ENCODE measurements around the gene NDUFA5.
"Not testable (repeated sequence)": the region's sequence is repeated elsewhere in the genome, so short reads cannot be mapped to it uniquely, and the experiment has no call there.

NDUFA5 gene

DNA sequence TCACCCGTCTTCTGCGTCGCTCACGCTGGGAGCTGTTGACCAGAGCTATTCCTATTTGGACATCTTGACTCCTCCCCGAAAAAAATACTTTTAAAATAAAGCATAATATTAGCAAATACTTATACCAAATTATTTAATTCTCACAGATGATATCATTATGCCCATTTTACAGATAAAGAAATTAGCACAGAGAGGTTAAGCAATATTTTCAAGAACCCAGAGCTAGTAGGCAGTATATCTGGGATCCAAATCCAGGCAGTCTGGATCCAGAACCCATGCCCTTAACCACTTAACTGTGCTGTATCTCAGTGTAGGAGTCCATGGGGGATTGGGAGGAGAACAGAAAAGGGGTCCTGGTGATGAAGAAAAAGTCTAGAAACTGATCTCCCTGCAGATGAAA, 29.4 kb downstream of the NDUFA5 start:
- Histone ChIP-seq H3K27ac (no peak overlapping the region), H3K4me3 (no peak overlapping the region)

DNA sequence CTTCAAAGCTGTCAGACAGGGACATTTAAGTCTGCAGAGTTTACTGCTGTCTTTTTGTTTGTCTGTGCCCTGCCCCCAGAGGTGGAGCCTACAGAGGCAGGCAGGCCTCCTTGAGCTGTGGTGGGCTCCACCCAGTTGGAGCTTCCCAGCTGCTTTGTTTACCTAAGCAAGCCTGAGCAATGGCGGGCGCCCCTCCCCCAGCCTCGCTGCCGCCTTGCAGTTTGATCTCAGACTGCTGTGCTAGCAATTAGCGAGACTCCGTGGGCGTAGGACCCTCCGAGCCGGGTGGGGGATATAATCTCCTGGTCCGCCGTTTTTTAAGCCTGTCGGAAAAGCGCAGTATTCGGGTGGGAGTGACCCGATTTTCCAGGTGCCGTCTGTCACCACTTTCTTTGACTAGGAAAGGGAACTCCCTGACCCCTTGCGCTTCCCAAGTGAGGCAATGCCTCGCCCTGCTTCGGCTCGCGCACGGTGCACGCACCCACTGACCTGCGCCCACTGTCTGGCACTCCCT, 29.8 kb downstream of the NDUFA5 start:
- not testable (repeated sequence) for H3K27ac ChIP-seq, H3K4me3 ChIP-seq

GRCh38 chr7:123526533-123526932, 31.1 kb downstream of the NDUFA5 start:
- H3K27ac ChIP-seq, H3K4me3 ChIP-seq: not testable (repeated sequence)

DNA sequence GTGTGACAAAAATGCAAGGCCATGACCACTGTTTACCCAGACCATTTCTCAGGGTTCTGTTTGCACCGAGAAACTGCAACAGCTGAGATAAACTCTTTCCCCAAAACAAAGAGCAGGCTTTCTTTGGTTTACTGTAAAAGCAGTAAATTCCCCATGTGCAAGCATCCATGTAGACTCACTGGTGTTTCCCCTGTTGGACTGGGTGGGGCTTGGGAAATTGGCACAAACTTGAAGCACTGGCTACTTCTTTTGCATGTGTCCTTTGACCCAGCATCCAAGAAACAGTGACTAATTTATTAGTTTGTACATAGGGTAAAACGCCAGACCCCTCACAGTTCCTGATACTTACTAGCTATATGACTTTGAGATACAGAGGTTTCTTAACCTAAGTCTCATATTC, 35.6 kb downstream of the NDUFA5 start:
- H3K27ac ChIP-seq: no peak overlapping the region

DNA sequence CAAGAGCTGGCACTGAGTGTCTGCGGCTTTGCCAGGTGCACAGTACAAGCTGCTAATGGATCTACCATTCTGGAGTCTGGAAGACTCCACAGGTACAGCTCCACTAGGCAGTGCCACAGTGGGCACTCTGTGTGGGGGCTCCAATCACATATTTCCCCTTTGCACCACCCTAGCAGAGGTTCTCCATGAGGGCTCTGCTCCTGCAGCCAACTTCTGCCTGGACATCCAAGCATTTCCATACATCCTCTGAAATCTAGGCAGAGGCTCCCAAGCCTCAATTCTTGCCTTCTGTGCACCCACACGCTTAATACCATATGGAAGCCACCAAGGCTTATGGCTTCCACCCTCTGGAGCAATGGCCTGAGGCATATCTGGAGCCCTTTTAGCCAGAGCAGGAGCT, 52.4 kb downstream of the NDUFA5 start:
- no peak overlapping the region for H3K27ac ChIP-seq
- H3K4me3 ChIP-seq: no peak overlapping the region

More for the DNA sequence above, 35.6 kb downstream of the NDUFA5 start:
- H3K4me3 ChIP-seq: no peak overlapping the region

- Histone ChIP-seq H3K27ac (no peak overlapping the region), H3K4me3 (no peak overlapping the region)
These were observed 55.4 kb downstream of the NDUFA5 start for GRCh38 chr7:123502201-123502600.

- H3K4me3 ChIP-seq: no peak overlapping the region
- no peak overlapping the region for H3K27ac ChIP-seq
These were observed 56.6 kb downstream of the NDUFA5 start for GRCh38 chr7:123500878-123501489.

DNA sequence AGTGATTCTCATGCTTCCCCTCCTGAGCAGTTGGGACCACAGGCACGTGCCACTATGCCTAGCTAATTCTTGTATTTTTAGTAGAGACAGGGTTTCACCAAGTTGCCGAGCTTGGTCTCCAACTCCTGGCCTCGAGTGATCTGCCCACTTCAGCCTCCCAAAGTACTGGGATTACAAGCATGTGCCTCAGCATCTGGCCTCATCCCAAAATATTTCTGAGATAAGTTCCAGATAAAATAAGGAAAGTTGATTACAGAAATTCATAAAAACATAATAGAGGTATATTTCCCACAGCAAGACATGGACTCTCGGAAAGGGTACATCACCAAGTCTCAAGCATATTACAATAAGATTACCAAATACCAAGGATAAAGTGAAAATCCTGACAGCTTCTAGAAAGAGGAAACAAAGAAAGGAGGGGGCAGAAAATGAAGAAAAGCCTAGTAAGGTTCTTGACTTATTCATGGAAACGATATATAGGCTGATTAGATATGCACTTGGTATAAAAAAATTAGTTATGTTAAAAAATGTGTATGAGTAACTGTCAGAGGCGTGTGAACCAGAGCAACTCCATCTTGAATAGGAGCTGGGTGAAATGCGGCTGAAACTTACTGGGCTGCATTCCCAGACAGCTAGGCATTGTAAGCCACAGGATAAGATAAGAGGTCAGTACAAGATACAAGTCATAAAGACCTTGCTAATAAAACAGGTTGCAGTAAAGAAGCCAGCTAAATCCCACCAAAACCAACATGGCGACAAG, 58.2 kb downstream of the NDUFA5 start:
- Histone ChIP-seq H3K27ac (no peak overlapping the region), H3K4me3 (no peak overlapping the region)

DNA sequence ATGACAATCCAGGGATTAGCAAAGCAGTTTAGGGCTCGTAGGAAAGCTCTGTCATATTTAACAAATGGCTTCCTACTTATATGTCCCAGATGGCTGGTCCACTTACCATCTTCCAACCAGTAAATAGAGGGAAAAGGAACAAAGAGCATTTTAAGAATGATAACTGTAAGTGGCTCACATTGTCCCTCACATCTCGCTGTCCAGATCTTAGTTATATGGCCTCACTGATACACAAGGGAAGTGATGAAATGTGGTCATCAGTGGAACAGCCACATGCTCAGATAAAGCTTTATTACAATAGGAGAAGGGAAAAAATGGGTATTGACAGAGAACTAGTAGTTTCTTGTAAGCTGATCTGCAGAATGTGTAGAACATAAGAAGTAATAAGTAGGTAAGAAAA, 59.0 kb downstream of the NDUFA5 start:
- H3K4me3 ChIP-seq: no peak overlapping the region
- H3K27ac ChIP-seq: no peak overlapping the region

DNA sequence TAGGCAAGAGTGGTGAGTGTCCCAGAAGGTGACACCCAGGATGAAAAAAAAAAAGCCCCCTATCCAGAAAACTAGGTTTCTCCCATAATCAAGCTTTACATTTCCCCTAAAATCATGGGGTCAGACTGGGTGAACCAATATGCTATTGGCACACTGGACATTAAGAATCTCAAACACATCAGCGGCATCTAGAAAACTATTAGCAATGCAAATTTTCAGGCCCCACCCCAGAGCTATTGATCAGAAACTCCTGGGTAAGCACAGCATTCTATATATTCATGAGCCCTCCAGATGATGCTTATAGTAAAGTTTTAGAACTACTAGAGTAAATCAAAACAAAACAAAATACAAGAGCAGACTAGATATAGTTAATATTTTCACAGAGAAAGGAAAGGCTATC, 59.6 kb downstream of the NDUFA5 start:
- Histone ChIP-seq H3K4me3 (no peak overlapping the region), H3K27ac (no peak overlapping the region)

- Histone ChIP-seq H3K27ac (no peak overlapping the region), H3K4me3 (no peak overlapping the region)
These were observed 63.3 kb downstream of the NDUFA5 start for GRCh38 chr7:123494193-123494796.

DNA sequence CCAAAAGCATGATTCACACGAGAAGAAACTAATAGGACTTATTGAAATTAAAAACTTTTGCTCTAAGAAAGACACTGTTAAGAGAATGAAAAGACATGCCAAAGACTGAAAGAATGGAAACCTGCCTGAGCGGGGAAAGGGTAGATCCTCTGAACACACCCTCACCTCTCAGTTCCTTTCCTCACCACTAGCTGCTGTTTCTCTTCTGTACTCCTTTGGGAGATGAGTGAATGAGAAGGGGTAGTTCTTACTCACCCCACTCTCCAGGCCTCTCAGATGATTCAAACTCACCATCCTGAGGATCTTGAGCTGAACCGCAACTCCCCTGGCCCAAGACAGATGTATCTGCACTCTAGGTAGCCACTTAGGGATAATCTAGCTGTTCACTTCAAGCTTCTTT, 65.1 kb downstream of the NDUFA5 start:
- H3K4me3 ChIP-seq: no peak overlapping the region
- no peak overlapping the region for H3K27ac ChIP-seq

Measured in skin epidermis (tissue), 12 donors.